ENCODE data around the gene SORCS2. TPM values are rescaled to one million over a fixed set of nuclear protein-coding genes. Genes with fewer than 3 reads are reported as not detected.

The SORCS2 gene
- total and polyA plus RNA-seq, 2 donors (not counting 1 experiment from before 2014, with no cell fraction given), result not detected

- no peak for DNase-seq
- no peak overlapping the region for H3K4me3 Mint-ChIP-seq
- peaks cover 29% of the 10 kb centered on the region for H3K27me3 Mint-ChIP-seq
- intact Hi-C loops (cut with micrococcal nuclease), result no loop called here
- Histone ChIP-seq H2AFZ (ENCODE audit: insufficient read depth, low read depth, low read length, poor library complexity, severe bottlenecking) (no peak overlapping the region), H3K9ac (ENCODE audit: low read length) (no peak overlapping the region), H4K20me1 (ENCODE audit: control insufficient read depth, insufficient read depth, low read length, poor library complexity, severe bottlenecking) (no peaks in the 10 kb centered on the region), H3K4me2 (replicated peaks; ENCODE audit: low read depth, low read length, poor library complexity, severe bottlenecking) (no peak overlapping the region), H3K9me3 (ENCODE audit: control extremely low read depth in 1 of 3, control insufficient read depth in 2 of 3, insufficient read depth in 1 of 3, low read length in 2 of 3) (peaks cover 0 to 9% (median 0%) of the 10 kb centered on the region in 3 donors), H3K79me2 (ENCODE audit: control insufficient read depth, insufficient read depth, low read length) (no peaks in the 10 kb centered on the region), H3K27me3 (replicated peaks in 1 of 4; ENCODE audit: control extremely low read depth in 1 of 4, control insufficient read depth in 3 of 4, insufficient read depth in 4 of 4, low read length in 3 of 4) (peaks cover 0 to 2% (median 0%) of the 10 kb centered on the region in 4 experiments), H3K4me3 (ENCODE audit: control extremely low read depth in 1 of 5, extremely low read depth in 1 of 5, insufficient read depth in 1 of 5, low read depth in 2 of 5, low read length in 4 of 5) (no peak overlapping the region), H3K4me1 (ENCODE audit: control insufficient read depth in 2 of 2, insufficient read depth in 2 of 2, low read length in 2 of 2) (no peaks in the 10 kb centered on the region), H3K27ac (ENCODE audit: low read length in 2 of 2) (no peak overlapping the region), H3K36me3 (replicated peaks in 1 of 2; ENCODE audit: control extremely low read depth in 1 of 2, control insufficient read depth in 1 of 2, extremely low read depth in 1 of 2, insufficient read depth in 2 of 2, low read length in 1 of 2) (no peaks in the 10 kb centered on the region)
- TF ChIP-seq CTCF (IDR thresholded peaks at IDR 0.05) (no peak), EZH2 (IDR thresholded peaks at IDR 0.05; ENCODE audit: borderline replicate concordance, insufficient read depth, low read depth, low read length, poor library complexity, severe bottlenecking) (no peak)
- ChIA-PET POLR2A (no interaction called here), CTCF (no interaction called here)
- 90% methylated on average over 8 of the region's 13 CpGs for WGBS (ENCODE audit: insufficient coverage)
- H3K4me1 Mint-ChIP-seq, result no peaks in the 10 kb centered on the region
- no peak overlapping the region for H3K27ac Mint-ChIP-seq
- H3K9me3 Mint-ChIP-seq (ENCODE audit: insufficient read depth), result no peaks in the 10 kb centered on the region
- ATAC-seq (ENCODE audit: low read depth), result no peak
Measured at GRCh38 chr4:7151668-7152227, 40.6 kb upstream of the SORCS2 start.

GRCh38 chr4:7153711-7154110, 38.6 kb upstream of the SORCS2 start:
- CTCF ChIA-PET, result no interaction called here

More at GRCh38 chr4:7153711-7154110, 38.6 kb upstream of the SORCS2 start:
- Histone ChIP-seq H3K27me3 (replicated peaks in 1 of 4; ENCODE audit: control extremely low read depth in 1 of 4, control insufficient read depth in 3 of 4, insufficient read depth in 4 of 4, low read length in 3 of 4) (peaks cover 0 to 2% (median 0%) of the 10 kb centered on the region in 4 experiments), H3K27ac (ENCODE audit: low read length in 2 of 2) (no peak overlapping the region), H3K4me3 (ENCODE audit: control extremely low read depth in 1 of 5, extremely low read depth in 1 of 5, insufficient read depth in 1 of 5, low read depth in 2 of 5, low read length in 4 of 5) (no peak overlapping the region), H3K4me1 (ENCODE audit: control insufficient read depth in 2 of 2, insufficient read depth in 2 of 2, low read length in 2 of 2) (no peaks in the 10 kb centered on the region), H3K9ac (ENCODE audit: low read length) (no peak overlapping the region), H4K20me1 (ENCODE audit: control insufficient read depth, insufficient read depth, low read length, poor library complexity, severe bottlenecking) (no peaks in the 10 kb centered on the region), H3K36me3 (replicated peaks in 1 of 2; ENCODE audit: control extremely low read depth in 1 of 2, control insufficient read depth in 1 of 2, extremely low read depth in 1 of 2, insufficient read depth in 2 of 2, low read length in 1 of 2) (no peaks in the 10 kb centered on the region), H3K79me2 (ENCODE audit: control insufficient read depth, insufficient read depth, low read length) (no peaks in the 10 kb centered on the region), H2AFZ (ENCODE audit: insufficient read depth, low read depth, low read length, poor library complexity, severe bottlenecking) (no peak overlapping the region), H3K4me2 (replicated peaks; ENCODE audit: low read depth, low read length, poor library complexity, severe bottlenecking) (no peak overlapping the region), H3K9me3 (ENCODE audit: control extremely low read depth in 1 of 3, control insufficient read depth in 2 of 3, insufficient read depth in 1 of 3, low read length in 2 of 3) (peaks cover 0 to 9% (median 0%) of the 10 kb centered on the region in 3 donors)
- H3K27ac Mint-ChIP-seq, result no peak overlapping the region
- 76% methylated on average over 3 of the region's 7 CpGs for WGBS (ENCODE audit: insufficient coverage)
- no peak for ATAC-seq (ENCODE audit: low read depth)
- no peak for TF ChIP-seq EZH2 (IDR thresholded peaks at IDR 0.05; ENCODE audit: borderline replicate concordance, insufficient read depth, low read depth, low read length, poor library complexity, severe bottlenecking)
- TF ChIP-seq CTCF (IDR thresholded peaks at IDR 0.05), result no peak
- no peak overlapping the region for H3K4me3 Mint-ChIP-seq
- no peak for DNase-seq
- POLR2A ChIA-PET, result no interaction called here
- H3K4me1 Mint-ChIP-seq, result no peaks in the 10 kb centered on the region
- peaks cover 29% of the 10 kb centered on the region for H3K27me3 Mint-ChIP-seq
- intact Hi-C loops (cut with micrococcal nuclease), result no loop called here
- no peaks in the 10 kb centered on the region for H3K9me3 Mint-ChIP-seq (ENCODE audit: insufficient read depth)
